Measurements from ENCODE around the gene PATJ.

GRCh38 chr1:62062087-62062486, 319.8 kb downstream of the PATJ start:
- no peak for TF ChIP-seq REST (IDR thresholded peaks at IDR 0.05; ENCODE audit: insufficient read depth in 1 of 2, low read depth in 2 of 2, low read length in 2 of 2)
- TF ChIP-seq POLR2AphosphoS5 (IDR thresholded peaks at IDR 0.05; ENCODE audit: low read depth, low read length), result no peak
- no peak for TF ChIP-seq SIN3A (IDR thresholded peaks at IDR 0.05; ENCODE audit: borderline replicate concordance, insufficient read depth, low read length)
